Stomach (tissue), 4 donors: Measurements from ENCODE around the gene LMOD1.

Source experiments
- EP300 ChIP-seq: sonication (generic); formaldehyde crosslinking; IDR thresholded peaks from one replicate; pipeline ENCODE4 v1.6.1; 2017; ENCODE audit warnings: antibody characterized with exemption
- POLR2A ChIP-seq, 4 donors: fragments of 450-650 bp; IDR thresholded peaks; one replicate each; pipeline ENCODE4 v1.6.1; 2016; ENCODE audit warnings: antibody characterized with exemption in 4 of 4, control low read depth in 2 of 4, mild to moderate bottlenecking in 1 of 4, moderate library complexity in 1 of 4
- POLR2AphosphoS5 ChIP-seq, 3 donors: sonication (generic); formaldehyde crosslinking; IDR thresholded peaks; one replicate each; pipeline ENCODE4 v1.6.1; 2016; ENCODE audit warnings: antibody characterized with exemption in 3 of 3
- TF ChIP-seq, protein P1 (sequence below), 7 experiments: fragments of 450-650 bp in 4 of 7; fragments of 200-600 bp in 3 of 7; sonication (generic) in 3 of 7; IDR thresholded peaks; one replicate each; pipeline ENCODE4 v1.5.1; 2016 to 2019; ENCODE audit warnings: antibody characterized with exemption in 7 of 7, control low read depth in 2 of 7, mild to moderate bottlenecking in 1 of 7

DNA sequence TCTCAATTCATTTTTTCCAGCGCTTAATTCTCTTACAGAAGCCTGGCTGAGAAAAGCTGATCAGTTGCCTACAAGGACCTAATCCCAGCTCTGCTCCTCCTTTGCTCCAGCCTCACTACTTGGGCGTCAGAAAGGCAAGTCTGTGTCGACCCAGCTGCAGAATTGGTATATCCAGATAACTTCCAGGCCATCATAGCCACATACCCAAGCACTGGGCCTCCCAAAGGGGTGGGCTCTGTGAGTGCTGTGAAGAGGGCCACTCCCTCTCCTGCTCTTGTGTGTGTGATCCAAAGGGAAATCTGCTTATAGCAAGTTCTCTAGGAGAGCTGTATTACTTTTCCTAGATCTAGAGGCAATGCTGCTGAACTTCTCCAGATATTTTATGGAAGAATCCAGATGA is 18.1 kb downstream of the LMOD1 start:
- TF ChIP-seq, protein P1, sequence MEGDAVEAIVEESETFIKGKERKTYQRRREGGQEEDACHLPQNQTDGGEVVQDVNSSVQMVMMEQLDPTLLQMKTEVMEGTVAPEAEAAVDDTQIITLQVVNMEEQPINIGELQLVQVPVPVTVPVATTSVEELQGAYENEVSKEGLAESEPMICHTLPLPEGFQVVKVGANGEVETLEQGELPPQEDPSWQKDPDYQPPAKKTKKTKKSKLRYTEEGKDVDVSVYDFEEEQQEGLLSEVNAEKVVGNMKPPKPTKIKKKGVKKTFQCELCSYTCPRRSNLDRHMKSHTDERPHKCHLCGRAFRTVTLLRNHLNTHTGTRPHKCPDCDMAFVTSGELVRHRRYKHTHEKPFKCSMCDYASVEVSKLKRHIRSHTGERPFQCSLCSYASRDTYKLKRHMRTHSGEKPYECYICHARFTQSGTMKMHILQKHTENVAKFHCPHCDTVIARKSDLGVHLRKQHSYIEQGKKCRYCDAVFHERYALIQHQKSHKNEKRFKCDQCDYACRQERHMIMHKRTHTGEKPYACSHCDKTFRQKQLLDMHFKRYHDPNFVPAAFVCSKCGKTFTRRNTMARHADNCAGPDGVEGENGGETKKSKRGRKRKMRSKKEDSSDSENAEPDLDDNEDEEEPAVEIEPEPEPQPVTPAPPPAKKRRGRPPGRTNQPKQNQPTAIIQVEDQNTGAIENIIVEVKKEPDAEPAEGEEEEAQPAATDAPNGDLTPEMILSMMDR (IDR thresholded peaks at IDR 0.05): no peak
- TF ChIP-seq POLR2AphosphoS5 (IDR thresholded peaks at IDR 0.05): no peak
- no peak for TF ChIP-seq POLR2A (IDR thresholded peaks at IDR 0.05)
- no peak for TF ChIP-seq EP300
